ENCODE results near the gene TRIM44.

DNA sequence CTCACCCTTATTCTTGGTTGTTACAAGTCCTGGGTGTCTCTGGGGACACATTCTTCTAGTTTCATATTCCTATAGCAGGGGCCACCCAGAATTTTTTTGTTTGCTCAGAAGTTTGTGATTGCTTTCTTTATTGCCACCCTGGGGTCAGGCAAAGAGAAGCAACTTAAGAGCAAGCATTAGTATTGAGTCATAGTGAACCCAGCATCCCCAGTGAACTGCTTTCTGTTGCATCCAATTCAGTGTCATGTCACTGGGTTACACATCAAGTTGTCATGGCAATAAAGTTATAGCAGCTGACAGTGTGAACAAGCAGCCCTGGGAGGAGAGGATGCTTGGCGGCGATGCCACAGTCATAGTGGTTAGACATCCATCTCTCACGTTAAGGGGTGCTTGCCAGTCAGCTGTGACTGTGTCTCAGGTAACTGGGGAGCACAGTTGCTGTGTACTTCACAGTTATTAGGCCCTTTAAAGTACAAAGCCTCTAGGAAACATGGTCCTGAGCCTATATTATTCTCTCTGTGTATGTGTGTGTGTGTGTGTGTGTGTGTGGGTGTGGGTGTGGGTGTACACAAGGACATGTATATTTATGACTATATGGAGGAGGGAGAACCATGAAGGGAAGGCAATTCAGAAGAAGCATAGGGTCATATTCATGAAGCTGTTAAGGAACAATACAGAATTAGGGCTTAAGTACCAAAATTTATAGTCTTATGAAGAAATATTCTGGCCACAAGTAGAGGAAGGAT is 52.5 kb downstream of the TRIM44 start:
- TF ChIP-seq, protein P1, sequence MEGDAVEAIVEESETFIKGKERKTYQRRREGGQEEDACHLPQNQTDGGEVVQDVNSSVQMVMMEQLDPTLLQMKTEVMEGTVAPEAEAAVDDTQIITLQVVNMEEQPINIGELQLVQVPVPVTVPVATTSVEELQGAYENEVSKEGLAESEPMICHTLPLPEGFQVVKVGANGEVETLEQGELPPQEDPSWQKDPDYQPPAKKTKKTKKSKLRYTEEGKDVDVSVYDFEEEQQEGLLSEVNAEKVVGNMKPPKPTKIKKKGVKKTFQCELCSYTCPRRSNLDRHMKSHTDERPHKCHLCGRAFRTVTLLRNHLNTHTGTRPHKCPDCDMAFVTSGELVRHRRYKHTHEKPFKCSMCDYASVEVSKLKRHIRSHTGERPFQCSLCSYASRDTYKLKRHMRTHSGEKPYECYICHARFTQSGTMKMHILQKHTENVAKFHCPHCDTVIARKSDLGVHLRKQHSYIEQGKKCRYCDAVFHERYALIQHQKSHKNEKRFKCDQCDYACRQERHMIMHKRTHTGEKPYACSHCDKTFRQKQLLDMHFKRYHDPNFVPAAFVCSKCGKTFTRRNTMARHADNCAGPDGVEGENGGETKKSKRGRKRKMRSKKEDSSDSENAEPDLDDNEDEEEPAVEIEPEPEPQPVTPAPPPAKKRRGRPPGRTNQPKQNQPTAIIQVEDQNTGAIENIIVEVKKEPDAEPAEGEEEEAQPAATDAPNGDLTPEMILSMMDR (conservative IDR thresholded peaks at IDR 0.05), result no peak
- TF ChIP-seq ZFX (IDR thresholded peaks at IDR 0.05), result no peak

Data from C4-2B (cell line).